Measurements from ENCODE around the gene MRM3. TPM values are rescaled to one million over a fixed set of nuclear protein-coding genes. Genes with fewer than 3 reads are reported as not detected.
"Not testable (repeated sequence)": the region's sequence is repeated elsewhere in the genome, so short reads cannot be mapped to it uniquely, and the experiment has no call there.

MRM3 gene
- total RNA-seq, 2 experiments from 2014 or later: 19.4 to 19.6 TPM

DNA sequence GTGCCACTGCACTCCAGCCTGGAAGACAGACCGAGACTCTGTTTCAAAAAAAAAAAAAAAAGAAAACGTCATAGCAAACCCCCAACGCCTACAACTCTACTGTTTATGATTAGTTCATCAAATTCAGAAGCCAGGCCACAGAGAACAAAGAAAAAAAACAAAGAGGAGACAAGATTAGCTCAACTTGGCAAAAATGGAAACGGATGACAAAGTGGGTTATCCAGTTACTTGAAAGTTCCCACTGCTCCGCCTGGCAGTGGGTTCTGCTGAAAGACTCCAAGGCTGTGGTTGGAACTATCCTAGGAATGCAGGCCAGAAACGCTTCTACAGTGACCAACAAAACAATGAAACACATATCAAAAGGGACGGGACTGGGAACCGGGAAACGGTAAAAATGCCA is 53.1 kb downstream of the MRM3 start:
- H3K27ac Mint-ChIP-seq: no peak overlapping the region

GRCh38 chr17:835721-836120 is 53.6 kb downstream of the MRM3 start:
- H3K9me3 Mint-ChIP-seq (ENCODE audit: insufficient read depth); DNase-seq; H3K27ac Mint-ChIP-seq; H3K27me3 Mint-ChIP-seq (ENCODE audit: low read depth); H3K4me1 Mint-ChIP-seq (ENCODE audit: low read depth); H3K4me3 Mint-ChIP-seq; ATAC-seq; POLR2A ChIA-PET; H3K36me3 Mint-ChIP-seq (ENCODE audit: low read depth); CTCF ChIA-PET: not testable (repeated sequence)

More for the DNA sequence above, 53.1 kb downstream of the MRM3 start:
- no peaks in the 10 kb centered on the region for H3K27me3 Mint-ChIP-seq (ENCODE audit: low read depth)
- ChIA-PET CTCF (no interaction called here), POLR2A (no interaction called here)
- H3K9me3 Mint-ChIP-seq (ENCODE audit: insufficient read depth): no peaks in the 10 kb centered on the region
- no peaks in the 10 kb centered on the region for H3K36me3 Mint-ChIP-seq (ENCODE audit: low read depth)
- DNase-seq (no peak), ATAC-seq (no peak)
- H3K4me3 Mint-ChIP-seq: no peak overlapping the region
- H3K4me1 Mint-ChIP-seq (ENCODE audit: low read depth): no peaks in the 10 kb centered on the region

- ATAC-seq (no peak), DNase-seq (no peak)
- ChIA-PET POLR2A (no interaction called here), CTCF (no interaction called here)
- H3K4me3 Mint-ChIP-seq: no peak overlapping the region
- H3K36me3 Mint-ChIP-seq (ENCODE audit: low read depth): no peaks in the 10 kb centered on the region
- H3K27ac Mint-ChIP-seq: no peak overlapping the region
- no peaks in the 10 kb centered on the region for H3K27me3 Mint-ChIP-seq (ENCODE audit: low read depth)
- no peaks in the 10 kb centered on the region for H3K4me1 Mint-ChIP-seq (ENCODE audit: low read depth)
- H3K9me3 Mint-ChIP-seq (ENCODE audit: insufficient read depth): no peaks in the 10 kb centered on the region
Measured at GRCh38 chr17:836151-836550, 54.0 kb downstream of the MRM3 start.

- ChIA-PET POLR2A (no interaction called here), CTCF (interaction anchor here (0.6 kb wide), 1 partner anchor 121 kb away, joined by 3 read pairs; no protein-coding TSS in a partner anchor)
- H3K27ac Mint-ChIP-seq: no peak overlapping the region
- ATAC-seq: no peak
- H3K4me3 Mint-ChIP-seq: no peak overlapping the region
- H3K9me3 Mint-ChIP-seq (ENCODE audit: insufficient read depth): no peaks in the 10 kb centered on the region
- DNase-seq: no peak
- no peaks in the 10 kb centered on the region for H3K27me3 Mint-ChIP-seq (ENCODE audit: low read depth)
- H3K4me1 Mint-ChIP-seq (ENCODE audit: low read depth): no peaks in the 10 kb centered on the region
- no peaks in the 10 kb centered on the region for H3K36me3 Mint-ChIP-seq (ENCODE audit: low read depth)
Measured at GRCh38 chr17:838486-838885, 56.3 kb downstream of the MRM3 start.

DNA sequence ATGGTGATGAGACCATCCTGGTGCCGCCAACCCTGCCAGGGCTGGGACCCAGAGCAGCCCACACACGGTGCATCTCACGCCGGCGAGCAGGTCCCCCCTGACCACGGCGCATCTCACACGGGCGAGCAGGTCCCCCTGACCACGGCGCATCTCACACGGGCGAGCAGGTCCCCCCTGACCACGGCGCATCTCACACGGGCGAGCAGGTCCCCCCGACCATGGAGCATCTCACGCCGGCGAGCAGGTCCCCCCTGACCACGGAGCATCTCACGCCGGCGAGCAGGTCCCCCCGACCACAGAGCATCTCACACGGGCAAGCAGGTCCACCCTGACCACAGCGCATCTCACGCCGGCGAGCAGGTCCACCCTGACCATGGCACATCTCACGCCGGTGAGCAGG is 59.2 kb downstream of the MRM3 start:
- DNase-seq: no peak
- peaks cover 8% of the 10 kb centered on the region for H3K27me3 Mint-ChIP-seq (ENCODE audit: low read depth)
- no peaks in the 10 kb centered on the region for H3K9me3 Mint-ChIP-seq (ENCODE audit: insufficient read depth)
- CTCF ChIA-PET: no interaction called here
- H3K36me3 Mint-ChIP-seq (ENCODE audit: low read depth): no peaks in the 10 kb centered on the region
- ATAC-seq: no peak
- H3K4me1 Mint-ChIP-seq (ENCODE audit: low read depth): no peaks in the 10 kb centered on the region
- POLR2A ChIA-PET: no interaction called here
- H3K4me3 Mint-ChIP-seq: no peak overlapping the region
- H3K27ac Mint-ChIP-seq: no peak overlapping the region

Other genes starting within 250 kb of the MRM3 start
- 10 to 100 TPM; 71.4 to 76.0 TPM for gene VPS53, start 67.5 kb upstream of the MRM3 start, total RNA-seq
- 10 to 100 TPM; 17.0 to 17.9 TPM for gene TLCD3A, start 49.8 kb upstream of the MRM3 start, total RNA-seq
- gene GEMIN4, start 30.1 kb upstream of the MRM3 start, total RNA-seq: 10 to 100 TPM; 41.4 to 45.8 TPM
- gene GLOD4, start 73 bp upstream of the MRM3 start, total RNA-seq: 10 to 100 TPM; 57.5 to 59.1 TPM
- gene NXN, start 197.4 kb downstream of the MRM3 start, total RNA-seq: under 1 TPM; 0.68 to 0.97 TPM
- 10 to 100 TPM; 10.0 to 10.4 TPM for gene TIMM22, start 214.8 kb downstream of the MRM3 start, total RNA-seq

Data from activated CD8-positive, alpha-beta T cell treated with anti-CD3 and anti-CD28 coated beads, Interleukin-2, amount 10 ng/mL, durations not matched to agents 7 days and 5 days (primary cell).